PC-3 (cell line): Measurements from ENCODE around the gene NUP43.

Experiments used
- CTCF ChIP-seq: fragments of 300-600 bp; sonication (generic); conservative IDR thresholded peaks from 2 replicates; pipeline ENCODE4 v1.5.1; 2017; ENCODE audit warnings: antibody characterized with exemption, low read depth, mild to moderate bottlenecking, low read length
- EZH2 ChIP-seq: fragments of 300-600 bp; sonication (generic); IDR thresholded peaks from one replicate; pipeline ENCODE4 v1.6.1; 2017; ENCODE audit warnings: antibody characterized with exemption, mild to moderate bottlenecking, low read length; ENCODE audit not compliant: unreplicated experiment
- EZH2phosphoT487 ChIP-seq: fragments of 300-600 bp; sonication (generic); IDR thresholded peaks from 2 replicates; pipeline ENCODE4 v1.6.1; 2018; ENCODE audit warnings: mild to moderate bottlenecking, antibody characterized with exemption, low read length, borderline replicate concordance

DNA sequence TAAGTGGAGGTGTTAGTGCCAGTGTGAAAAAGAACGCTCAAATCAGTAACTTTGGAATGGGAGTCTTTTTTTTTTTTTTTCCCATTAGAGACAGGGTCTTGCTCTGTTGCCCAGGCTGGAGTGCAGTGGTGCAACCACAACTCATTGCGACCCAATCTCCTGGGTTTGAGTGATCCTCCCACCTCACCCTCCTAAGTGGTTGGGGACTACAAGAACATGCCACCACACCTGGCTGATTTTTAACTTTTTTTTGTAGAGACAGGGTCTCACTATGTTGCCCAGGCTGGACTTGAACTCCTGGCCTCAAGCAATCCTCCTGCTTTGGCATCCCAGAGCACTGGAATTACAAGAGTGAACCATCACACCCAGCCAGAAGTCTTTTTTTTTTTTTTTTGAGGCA, 48.2 kb downstream of the NUP43 start:
- TF ChIP-seq CTCF (no peak), EZH2 (no peak), EZH2phosphoT487 (no peak)
